GM10847 (cell line): ENCODE results near the gene FLRT1.

Experiments
- POLR2A ChIP-seq: IDR thresholded peaks from 2 replicates; pipeline ENCODE4 v1.6.1; 2011; ENCODE audit not compliant: insufficient read length; ENCODE audit errors: extremely low read depth

FLRT1 gene

GRCh38 chr11:64043545-64043944 lies 7.8 kb downstream of the FLRT1 start:
- TF ChIP-seq POLR2A, result no peak

- no peak for TF ChIP-seq POLR2A
These were observed 9.1 kb downstream of the FLRT1 start for GRCh38 chr11:64044730-64045393.

- no peak for TF ChIP-seq POLR2A
These were observed 10.0 kb downstream of the FLRT1 start for GRCh38 chr11:64045700-64046099.

GRCh38 chr11:64048042-64048854 lies 12.5 kb downstream of the FLRT1 start:
- no peak for TF ChIP-seq POLR2A

GRCh38 chr11:64049509-64049908 lies 13.8 kb downstream of the FLRT1 start:
- TF ChIP-seq POLR2A, result no peak

GRCh38 chr11:64051297-64051696 lies 15.6 kb downstream of the FLRT1 start:
- TF ChIP-seq POLR2A, result no peak

- TF ChIP-seq POLR2A, result no peak
These were observed 16.7 kb downstream of the FLRT1 start for GRCh38 chr11:64052436-64052835.

- no peak for TF ChIP-seq POLR2A
These were observed 17.3 kb downstream of the FLRT1 start for GRCh38 chr11:64052938-64053622.

- TF ChIP-seq POLR2A, result no peak
These were observed 18.0 kb downstream of the FLRT1 start for GRCh38 chr11:64053699-64054098.

GRCh38 chr11:64055077-64055476 lies 19.3 kb downstream of the FLRT1 start:
- no peak for TF ChIP-seq POLR2A

GRCh38 chr11:64056213-64056785 lies 20.6 kb downstream of the FLRT1 start:
- no peak for TF ChIP-seq POLR2A

GRCh38 chr11:64056861-64057260 lies 21.1 kb downstream of the FLRT1 start:
- TF ChIP-seq POLR2A, result no peak

- TF ChIP-seq POLR2A, result no peak
These were observed 22.2 kb downstream of the FLRT1 start for GRCh38 chr11:64057890-64058289.

- no peak for TF ChIP-seq POLR2A
These were observed 22.8 kb downstream of the FLRT1 start for GRCh38 chr11:64058494-64058893.

GRCh38 chr11:64059339-64060140 lies 23.8 kb downstream of the FLRT1 start:
- TF ChIP-seq POLR2A, result no peak
